Colonic mucosa (tissue), 4 donors: ENCODE measurements around the gene DHRS12. TPM values are rescaled to one million over a fixed set of nuclear protein-coding genes. Genes with fewer than 3 reads are reported as not detected.

Source experiments
- DNase-seq: peaks from one replicate; pipeline ENCODE4 v3.0.0-alpha.2; 2020
- H3K27ac ChIP-seq: fragments of 200-600 bp; one replicate; pipeline ENCODE4 v1.8.0; 2021
- H3K27me3 ChIP-seq: fragments of 200-600 bp; one replicate; pipeline ENCODE4 v1.8.0; 2021
- H3K36me3 ChIP-seq: fragments of 200-600 bp; one replicate; pipeline ENCODE4 v1.8.0; 2021
- H3K4me1 ChIP-seq: fragments of 200-600 bp; one replicate; pipeline ENCODE4 v1.8.0; 2021; ENCODE audit warnings: mild to moderate bottlenecking
- H3K4me3 ChIP-seq: fragments of 200-600 bp; one replicate; pipeline ENCODE4 v1.8.0; 2021
- H3K9ac ChIP-seq, 2 donors: one replicate each; pipeline ENCODE4 v1.7.0; 2013; ENCODE audit warnings: control low read depth in 2 of 2, low read depth in 2 of 2, low read length in 2 of 2
- H3K9me3 ChIP-seq: fragments of 200-600 bp; one replicate; pipeline ENCODE4 v1.8.0; 2021
- intact Hi-C: fragments of 100-400 bp; cut with DNase I; formaldehyde crosslinking; loops from one replicate; pipeline ENCODE4 v1.14.1; 2022
- total RNA-seq, 2 donors: library from RNA; stranded (reverse); fragmentation: NEBNext Ultra II Directional in 1 of 2; extraction: Animal tissue kit (Norgen Biotek cat#: 25700) in 1 of 2; gene quantifications; one replicate each; pipeline ENCODE4 v1.2.1, GENCODE V29; 2021
- TF ChIP-seq, protein P1 (sequence below): fragments of 200-600 bp; IDR thresholded peaks from one replicate; pipeline ENCODE4 v1.8.0; 2022; ENCODE audit warnings: antibody characterized with exemption, mild to moderate bottlenecking
- donor health status: healthy.
- donor health status: DM: no; HTN: no; CAD: no.
- donor health status: DM: no; HTN: no; CAD: no.

DHRS12 gene
- total RNA-seq, 2 donors from 2014 or later, result 6.6 to 12.4 TPM

DNA sequence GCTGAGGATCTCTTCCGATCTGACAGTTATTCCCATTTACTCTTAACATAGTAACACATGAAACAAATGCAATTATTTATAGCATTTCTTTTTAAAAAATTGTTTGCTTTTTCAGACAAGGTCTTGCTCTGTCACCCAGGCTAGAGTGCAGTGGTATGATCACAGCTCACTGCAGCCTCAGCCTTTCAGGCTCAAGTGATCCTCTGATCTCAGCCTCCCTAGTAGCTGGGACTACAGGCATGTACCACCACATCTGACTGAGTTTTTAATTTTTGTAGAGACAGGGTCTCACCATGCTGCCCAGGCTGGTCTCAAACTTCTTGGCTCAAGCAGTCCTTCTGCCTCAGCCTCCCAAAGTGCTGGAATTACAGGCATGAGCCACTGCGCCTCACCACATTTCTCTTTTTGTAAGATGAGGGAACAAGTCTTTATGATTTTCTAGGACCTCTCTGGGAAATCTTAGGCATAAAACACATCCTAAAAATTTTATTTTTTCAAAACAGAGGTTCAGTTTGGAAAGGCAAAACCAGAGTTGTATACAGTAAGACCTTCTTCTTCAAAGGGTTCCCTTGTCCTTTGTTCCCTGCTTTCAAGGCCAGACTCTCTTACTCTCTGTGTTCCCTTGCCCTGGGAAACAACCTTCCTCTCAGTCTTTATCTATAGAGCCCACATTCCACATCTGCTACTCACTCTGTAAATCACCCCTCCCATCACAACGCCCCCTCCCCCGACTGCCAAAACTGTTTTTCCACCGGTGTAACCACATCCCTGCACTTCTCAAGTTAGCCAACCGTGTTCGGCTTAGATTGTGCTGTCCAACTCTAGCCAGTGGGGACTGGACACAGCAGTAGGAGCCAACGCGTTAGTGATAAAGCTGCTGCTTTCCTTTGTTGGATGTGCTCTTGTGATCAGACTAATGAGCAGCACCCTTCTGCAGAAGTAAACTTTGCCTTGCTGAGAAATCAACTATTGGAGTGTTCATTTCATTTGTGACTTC lies 56.2 kb downstream of the DHRS12 start:
- intact Hi-C loops, result no loop called here
- H3K4me3 ChIP-seq, result no peak overlapping the region
- H3K9ac ChIP-seq, result no peak overlapping the region
- TF ChIP-seq, protein P1, sequence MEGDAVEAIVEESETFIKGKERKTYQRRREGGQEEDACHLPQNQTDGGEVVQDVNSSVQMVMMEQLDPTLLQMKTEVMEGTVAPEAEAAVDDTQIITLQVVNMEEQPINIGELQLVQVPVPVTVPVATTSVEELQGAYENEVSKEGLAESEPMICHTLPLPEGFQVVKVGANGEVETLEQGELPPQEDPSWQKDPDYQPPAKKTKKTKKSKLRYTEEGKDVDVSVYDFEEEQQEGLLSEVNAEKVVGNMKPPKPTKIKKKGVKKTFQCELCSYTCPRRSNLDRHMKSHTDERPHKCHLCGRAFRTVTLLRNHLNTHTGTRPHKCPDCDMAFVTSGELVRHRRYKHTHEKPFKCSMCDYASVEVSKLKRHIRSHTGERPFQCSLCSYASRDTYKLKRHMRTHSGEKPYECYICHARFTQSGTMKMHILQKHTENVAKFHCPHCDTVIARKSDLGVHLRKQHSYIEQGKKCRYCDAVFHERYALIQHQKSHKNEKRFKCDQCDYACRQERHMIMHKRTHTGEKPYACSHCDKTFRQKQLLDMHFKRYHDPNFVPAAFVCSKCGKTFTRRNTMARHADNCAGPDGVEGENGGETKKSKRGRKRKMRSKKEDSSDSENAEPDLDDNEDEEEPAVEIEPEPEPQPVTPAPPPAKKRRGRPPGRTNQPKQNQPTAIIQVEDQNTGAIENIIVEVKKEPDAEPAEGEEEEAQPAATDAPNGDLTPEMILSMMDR, result no peak
- H3K9me3 ChIP-seq, result no peaks in the 10 kb centered on the region
- no peak for DNase-seq
- H3K27me3 ChIP-seq, result no peaks in the 10 kb centered on the region
- H3K36me3 ChIP-seq, result no peaks in the 10 kb centered on the region
- H3K4me1 ChIP-seq, result no peaks in the 10 kb centered on the region
- no peak overlapping the region for H3K27ac ChIP-seq

DNA sequence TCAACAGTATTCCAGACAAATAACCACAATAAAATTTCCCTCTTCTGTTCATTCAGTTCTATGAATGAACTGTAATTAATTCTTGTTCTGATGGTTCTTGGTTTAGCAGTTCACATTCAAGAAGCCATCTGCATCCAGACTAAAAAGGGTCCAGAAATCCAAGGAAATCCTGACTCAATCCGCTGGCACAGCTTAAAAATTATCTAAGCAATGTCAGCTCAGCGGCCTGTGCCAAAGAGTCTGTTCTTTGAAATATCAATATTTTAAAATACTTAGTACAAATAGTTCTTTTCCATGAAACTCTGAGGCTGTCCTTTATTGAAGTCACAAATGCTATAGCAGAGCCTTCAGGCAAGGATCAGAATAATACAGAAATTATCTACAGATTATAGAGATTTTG lies 57.2 kb downstream of the DHRS12 start:
- H3K4me1 ChIP-seq, result no peaks in the 10 kb centered on the region
- H3K36me3 ChIP-seq, result no peaks in the 10 kb centered on the region
- H3K4me3 ChIP-seq, result no peak overlapping the region
- intact Hi-C loops, result no loop called here
- no peaks in the 10 kb centered on the region for H3K27me3 ChIP-seq
- no peak overlapping the region for H3K27ac ChIP-seq
- TF ChIP-seq, protein P1, result no peak
- no peaks in the 10 kb centered on the region for H3K9me3 ChIP-seq
- no peak for DNase-seq
- no peak overlapping the region for H3K9ac ChIP-seq

DNA sequence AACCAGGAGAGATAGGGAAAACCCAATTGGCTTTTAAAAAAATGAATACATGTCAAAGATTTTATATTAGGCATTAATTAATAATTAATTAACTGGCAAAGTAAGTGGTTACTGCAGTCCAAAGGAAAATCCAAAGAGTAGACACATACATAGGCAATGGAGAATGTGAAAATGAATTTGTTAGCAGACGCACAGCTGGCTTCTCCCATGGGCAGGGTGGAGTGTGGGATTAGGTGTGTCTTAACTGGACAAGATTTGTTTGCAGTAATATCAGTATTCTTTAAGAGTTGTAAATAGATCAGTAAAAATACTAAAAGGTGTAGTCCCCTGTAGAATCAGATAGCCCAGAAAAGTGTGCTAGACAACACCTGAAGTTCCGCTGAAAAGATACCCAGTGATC lies 58.7 kb downstream of the DHRS12 start:
- Histone ChIP-seq H3K4me1 (no peaks in the 10 kb centered on the region), H3K9me3 (no peaks in the 10 kb centered on the region), H3K36me3 (no peaks in the 10 kb centered on the region), H3K27ac (no peak overlapping the region), H3K9ac (no peak overlapping the region), H3K4me3 (no peak overlapping the region), H3K27me3 (no peaks in the 10 kb centered on the region)
- intact Hi-C loops, result no loop called here
- DNase-seq, result no peak
- TF ChIP-seq, protein P1, result no peak

DNA sequence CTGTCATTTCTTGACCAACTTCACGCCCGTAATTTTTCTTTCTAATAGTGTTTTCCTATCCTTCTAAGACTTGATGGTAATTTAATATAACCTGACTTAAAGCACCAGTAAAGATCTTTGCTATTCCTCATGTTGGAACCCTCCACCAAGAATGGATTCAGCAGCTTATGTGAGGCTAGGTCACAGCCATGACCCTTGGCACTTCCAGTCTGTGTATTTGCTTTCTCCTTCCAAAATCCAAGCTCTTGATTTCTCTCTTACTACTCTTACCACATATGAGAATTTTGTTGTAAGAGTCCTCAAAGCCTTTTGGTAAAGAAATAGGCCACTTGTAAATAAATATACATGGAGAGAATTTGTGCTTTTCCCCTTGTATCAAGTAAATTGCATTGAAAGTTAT lies 61.4 kb downstream of the DHRS12 start:
- intact Hi-C loops, result no loop called here
- no peak for DNase-seq
- Histone ChIP-seq H3K27ac (no peak overlapping the region), H3K36me3 (no peaks in the 10 kb centered on the region), H3K4me1 (no peaks in the 10 kb centered on the region), H3K4me3 (no peak overlapping the region), H3K9ac (no peak overlapping the region), H3K9me3 (no peaks in the 10 kb centered on the region), H3K27me3 (no peaks in the 10 kb centered on the region)
- TF ChIP-seq, protein P1, result no peak

DNA sequence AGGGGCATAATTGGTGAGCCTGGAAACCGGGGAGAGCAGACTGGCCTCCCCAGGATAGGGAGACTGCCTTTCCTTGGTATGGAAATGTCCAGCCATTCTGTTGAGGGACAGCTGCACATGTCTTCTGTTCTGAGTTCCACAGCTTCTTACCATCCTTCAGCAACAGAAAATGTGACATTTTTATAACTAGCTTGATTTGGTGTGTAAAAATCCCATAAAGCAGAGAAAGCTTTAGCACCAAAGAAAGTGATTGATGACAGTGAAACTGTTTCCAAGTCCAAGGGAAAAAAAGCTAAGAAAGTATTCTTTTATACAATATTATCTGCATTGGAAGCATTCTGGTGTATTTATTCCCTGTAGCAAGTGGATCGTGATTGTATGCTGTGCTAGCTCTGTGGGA lies 61.9 kb downstream of the DHRS12 start:
- Histone ChIP-seq H3K27ac (no peak overlapping the region), H3K4me3 (no peak overlapping the region), H3K27me3 (no peaks in the 10 kb centered on the region), H3K9me3 (no peaks in the 10 kb centered on the region), H3K36me3 (no peaks in the 10 kb centered on the region), H3K4me1 (no peaks in the 10 kb centered on the region), H3K9ac (no peak overlapping the region)
- no peak for DNase-seq
- TF ChIP-seq, protein P1, result no peak
- intact Hi-C loops, result no loop called here
